ENCODE data around the gene DERL2. TPM values are rescaled to one million over a fixed set of nuclear protein-coding genes. Genes with fewer than 3 reads are reported as not detected.

The DERL2 gene
- total RNA-seq (2014; rRNA removed; shearing (Covaris generic)) (25.8 and 28.1 TPM in 2 replicates), total RNA-seq (2022) (56.3 and 56.9 TPM in 2 replicates), Bru-seq, nascent RNA (percentile 89 among the genes with signal in this experiment), BruChase-seq, experiment 1, labeled RNA remaining after a 6-hour chase (percentile 77 among the genes with signal in this experiment), BruChase-seq, experiment 2, labeled RNA remaining after a 2-hour chase (percentile 94 among the genes with signal in this experiment)
- long read RNA-seq, full-length matches to known transcripts: 77 of 136 reads
- long read RNA-seq, partial matches to known transcripts: 7 of 136 reads
- long read RNA-seq, other reads (novel, unspliced or antisense): 52 of 136 reads

DNA sequence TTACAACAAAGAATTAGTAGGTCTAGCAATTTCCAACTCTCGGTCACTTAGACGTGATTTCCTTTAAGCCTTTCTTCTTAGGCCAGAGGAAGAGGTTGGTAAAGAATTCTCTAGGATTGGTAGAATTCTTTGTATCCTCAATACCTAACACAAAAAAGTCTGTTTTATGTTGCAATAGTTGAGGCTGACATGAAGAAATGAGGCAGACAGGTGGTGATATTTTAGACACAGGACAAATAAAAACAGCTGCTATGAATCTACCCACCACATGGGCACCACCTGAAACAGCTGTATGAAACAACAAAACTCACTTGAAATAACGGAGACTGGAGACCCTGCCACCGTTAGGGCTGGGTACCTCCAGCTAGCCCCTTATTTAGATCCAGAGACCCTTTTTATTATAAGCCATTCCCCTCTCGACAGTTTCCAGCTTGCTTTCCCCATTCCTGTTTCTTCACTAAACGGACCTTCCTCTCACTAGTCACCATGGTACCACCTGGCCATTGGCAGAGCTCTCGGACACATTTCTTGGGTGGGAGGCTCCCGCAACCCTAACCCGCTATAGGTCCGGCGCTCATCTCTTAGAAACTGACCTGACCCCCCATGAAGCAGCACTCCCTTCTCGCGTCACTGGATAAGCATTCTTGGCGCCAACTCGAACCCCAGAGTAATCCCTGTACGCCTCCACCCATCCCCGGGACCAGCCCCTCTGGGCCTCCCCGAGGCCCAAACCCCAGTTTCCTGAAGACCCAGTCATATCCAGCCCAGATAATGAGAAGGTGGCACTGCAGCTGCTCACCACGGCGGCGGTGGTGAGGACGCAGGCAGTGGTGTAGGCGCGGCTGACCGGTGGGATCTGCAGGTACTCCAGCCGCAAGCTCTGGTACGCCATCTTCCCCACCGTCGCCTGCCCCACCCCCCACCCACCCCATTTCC is at the start of gene DERL2:
TSS of gene DERL2 (minus strand) at position 909 of the 936 bp plus-strand sequence. CDS start at position 892, 17 bp downstream.
- TSS peak; percentile 59 for BruUV-seq (replicated peaks)
- intact Hi-C loops (cut with micrococcal nuclease; ENCODE audit: unreplicated experiment): loop anchor here (1.0 to 5.0 kb wide), 3 partner anchors 16 to 97 kb away; partner anchors contain the start of genes NLRP1 and NUP88
- Histone ChIP-seq H4K20me1 (ENCODE audit: insufficient read depth, low read length) (peaks cover 14% of the 10 kb centered on the region), H3K9me2 (ENCODE audit: insufficient read depth, low read length) (no peaks in the 10 kb centered on the region), H3K27ac (ENCODE audit: low read depth, low read length, poor library complexity, severe bottlenecking) (peak within 1 kb of the TSS; percentile 89), H3K79me2 (ENCODE audit: insufficient read depth, low read depth, low read length) (peaks cover 71% of the 10 kb centered on the region), H3K4me2 (ENCODE audit: low read length) (peak within 1 kb of the TSS; percentile 73), H3K4me3 (ENCODE audit: low read depth, low read length, poor library complexity, severe bottlenecking) (peak within 1 kb of the TSS; percentile 85), H3K36me3 (ENCODE audit: insufficient read depth, low read length) (peaks cover 72% of the 10 kb centered on the region), H2AFZ (ENCODE audit: low read length) (peak within 1 kb of the TSS; percentile 57; the same call in 1 of the 2 replicates), H3K4me1 (ENCODE audit: insufficient read depth, low read length, poor library complexity, severe bottlenecking) (peaks cover 28% of the 10 kb centered on the region), H3K9me3 (ENCODE audit: low read length) (no peaks in the 10 kb centered on the region)
- TF ChIP-seq EZH2phosphoT487 (IDR thresholded peaks at IDR 0.05; ENCODE audit: borderline replicate concordance, low read depth, low read length): no peak
- TF ChIP-seq, protein P1, sequence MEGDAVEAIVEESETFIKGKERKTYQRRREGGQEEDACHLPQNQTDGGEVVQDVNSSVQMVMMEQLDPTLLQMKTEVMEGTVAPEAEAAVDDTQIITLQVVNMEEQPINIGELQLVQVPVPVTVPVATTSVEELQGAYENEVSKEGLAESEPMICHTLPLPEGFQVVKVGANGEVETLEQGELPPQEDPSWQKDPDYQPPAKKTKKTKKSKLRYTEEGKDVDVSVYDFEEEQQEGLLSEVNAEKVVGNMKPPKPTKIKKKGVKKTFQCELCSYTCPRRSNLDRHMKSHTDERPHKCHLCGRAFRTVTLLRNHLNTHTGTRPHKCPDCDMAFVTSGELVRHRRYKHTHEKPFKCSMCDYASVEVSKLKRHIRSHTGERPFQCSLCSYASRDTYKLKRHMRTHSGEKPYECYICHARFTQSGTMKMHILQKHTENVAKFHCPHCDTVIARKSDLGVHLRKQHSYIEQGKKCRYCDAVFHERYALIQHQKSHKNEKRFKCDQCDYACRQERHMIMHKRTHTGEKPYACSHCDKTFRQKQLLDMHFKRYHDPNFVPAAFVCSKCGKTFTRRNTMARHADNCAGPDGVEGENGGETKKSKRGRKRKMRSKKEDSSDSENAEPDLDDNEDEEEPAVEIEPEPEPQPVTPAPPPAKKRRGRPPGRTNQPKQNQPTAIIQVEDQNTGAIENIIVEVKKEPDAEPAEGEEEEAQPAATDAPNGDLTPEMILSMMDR (conservative IDR thresholded peaks at IDR 0.05; ENCODE audit: low read length): no peak
- POLR2A ChIA-PET: interaction anchor here (0.5 to 1.3 kb wide), 5 partner anchors 12 to 17 kb away, joined by 3 to 7 read pairs (median 4); partner anchors contain the start of gene DHX33
- CTCF ChIA-PET (ENCODE audit: unreplicated experiment): interaction anchor here (1.0 to 1.3 kb wide), 2 partner anchors 19 to 46 kb away, joined by 3 to 4 read pairs; partner anchors contain the start of gene C1QBP
- peak; percentile 41 for DNase-seq (ENCODE audit: low spot score)

DNA sequence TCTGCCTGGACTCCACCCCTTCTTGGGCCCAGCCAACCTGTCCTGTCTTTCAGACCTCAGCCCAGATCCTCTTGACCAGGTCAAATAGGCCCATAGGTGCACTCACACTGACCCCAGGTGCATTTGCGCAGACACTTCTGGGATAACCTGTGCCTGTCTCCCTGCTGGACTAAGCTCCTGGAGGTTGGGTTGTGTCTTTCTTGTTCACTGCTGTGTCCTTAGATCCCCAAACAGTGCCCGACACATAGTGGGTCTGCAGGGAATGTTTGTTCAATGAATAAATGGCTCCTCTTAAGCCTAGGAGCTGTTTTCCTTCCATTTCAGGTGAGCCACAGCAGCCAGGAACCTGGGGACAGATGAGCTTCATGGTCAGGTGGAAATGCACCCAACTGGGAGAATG is 49.5 kb upstream of the DERL2 start:
- CTCF ChIA-PET (ENCODE audit: unreplicated experiment): no interaction called here
- Histone ChIP-seq H3K27ac (ENCODE audit: low read depth, low read length, poor library complexity, severe bottlenecking) (no peak overlapping the region), H2AFZ (ENCODE audit: low read length) (no peak overlapping the region), H3K36me3 (ENCODE audit: insufficient read depth, low read length) (no peaks in the 10 kb centered on the region), H3K9me3 (ENCODE audit: low read length) (no peaks in the 10 kb centered on the region), H4K20me1 (ENCODE audit: insufficient read depth, low read length) (no peaks in the 10 kb centered on the region), H3K4me2 (ENCODE audit: low read length) (no peak overlapping the region), H3K9me2 (ENCODE audit: insufficient read depth, low read length) (no peaks in the 10 kb centered on the region), H3K4me3 (ENCODE audit: low read depth, low read length, poor library complexity, severe bottlenecking) (no peak overlapping the region), H3K79me2 (ENCODE audit: insufficient read depth, low read depth, low read length) (no peaks in the 10 kb centered on the region), H3K4me1 (ENCODE audit: insufficient read depth, low read length, poor library complexity, severe bottlenecking) (no peaks in the 10 kb centered on the region)
- intact Hi-C loops (cut with micrococcal nuclease; ENCODE audit: unreplicated experiment): no loop called here
- POLR2A ChIA-PET: interaction anchor here (0.8 kb wide), 1 partner anchor 482 kb away, joined by 5 read pairs; no protein-coding TSS in a partner anchor
- no peak for DNase-seq (ENCODE audit: low spot score)
- no peak for TF ChIP-seq EZH2phosphoT487 (IDR thresholded peaks at IDR 0.05; ENCODE audit: borderline replicate concordance, low read depth, low read length)
- TF ChIP-seq, protein P1 (conservative IDR thresholded peaks at IDR 0.05; ENCODE audit: low read length): no peak
- BruUV-seq (replicated peaks): no TSS peak

Data from OCI-LY7 (cell line).